Smooth muscle cell (in vitro differentiated cells): ENCODE data around the gene DLST. TPM values are rescaled to one million over a fixed set of nuclear protein-coding genes. Genes with fewer than 3 reads are reported as not detected.

Experiments used
- DNase-seq: peaks from one replicate; lab custom pipeline; 2025; ENCODE audit not compliant: unreplicated experiment; lab: John Stamatoyannopoulos, UW
- H2AFZ ChIP-seq: fragments of 200-600 bp; sonication (generic); 2 replicates; pipeline ENCODE4 v1.6.0; 2016; ENCODE audit warnings: antibody characterized with exemption, low read depth, mild to moderate bottlenecking
- H3F3A ChIP-seq: fragments of 200-600 bp; sonication (generic); 2 replicates; pipeline ENCODE4 v1.6.0; 2017; ENCODE audit warnings: antibody characterized with exemption, low read depth
- H3K27ac ChIP-seq: fragments of 200-600 bp; sonication (generic); 2 replicates; pipeline ENCODE4 v1.5.1; 2016; ENCODE audit warnings: low read depth, mild to moderate bottlenecking
- H3K27me3 ChIP-seq: fragments of 200-600 bp; sonication (generic); 2 replicates; pipeline ENCODE4 v1.6.1; 2016; ENCODE audit warnings: low read depth, mild to moderate bottlenecking
- H3K36me3 ChIP-seq: fragments of 200-600 bp; sonication (generic); 2 replicates; pipeline ENCODE4 v1.5.1; 2016; ENCODE audit warnings: low read depth
- H3K4me1 ChIP-seq: fragments of 200-600 bp; sonication (generic); 2 replicates; pipeline ENCODE4 v1.5.1; 2016; ENCODE audit warnings: low read depth
- H3K4me2 ChIP-seq: fragments of 200-600 bp; sonication (generic); 2 replicates; pipeline ENCODE4 v1.6.0; 2016; ENCODE audit warnings: mild to moderate bottlenecking
- H3K4me3 ChIP-seq: fragments of 200-600 bp; sonication (generic); 2 replicates; pipeline ENCODE4 v1.5.1; 2016; ENCODE audit warnings: mild to moderate bottlenecking
- H3K79me2 ChIP-seq: fragments of 200-600 bp; sonication (generic); 2 replicates; pipeline ENCODE4 v1.6.0; 2016; ENCODE audit warnings: low read depth, mild to moderate bottlenecking
- H3K9ac ChIP-seq: fragments of 200-600 bp; sonication (generic); 2 replicates; pipeline ENCODE4 v1.6.0; 2016; ENCODE audit warnings: low read depth
- H3K9me3 ChIP-seq: fragments of 200-600 bp; sonication (generic); replicated peaks from 2 replicates; pipeline ENCODE4 v1.5.1; 2016; ENCODE audit warnings: low read depth
- H4K20me1 ChIP-seq: fragments of 200-600 bp; sonication (generic); 2 replicates; pipeline ENCODE4 v1.6.0; 2016; ENCODE audit warnings: low read depth
- CTCF ChIP-seq: fragments of 200-600 bp; sonication (generic); IDR thresholded peaks from 2 replicates; pipeline ENCODE4 v1.5.1; 2017; ENCODE audit warnings: borderline replicate concordance, mild to moderate bottlenecking, antibody characterized with exemption; ENCODE audit not compliant: insufficient read depth, poor library complexity, severe bottlenecking
- WGBS: methylation state at CpG from one replicate; pipeline ENCODE4 v1.1.7; 2016; ENCODE audit warnings: low lambda C conversion rate; 5-methylcytosine and 5-hydroxymethylcytosine counted together
- polyA plus RNA-seq: library from polyadenylated mRNA; unstranded; fragments of >200 nt; fragmentation: Nextera tagmentation; extraction: Ambion mirVana; gene quantifications from 2 replicates; pipeline ENCODE4 v1.2.1, GENCODE V29; 2016
- total RNA-seq: library from RNA; depleted of rRNA; stranded (reverse); fragments of >200 nt; gene quantifications from 2 replicates; pipeline ENCODE4 v1.2.3, GENCODE V29; 2014

Gene DLST
- total and polyA plus RNA-seq, 2 experiments from 2014 or later, result 4.9 to 46.9 TPM

GRCh38 chr14:74915826-74916225 lies 34.1 kb downstream of the DLST start:
- 65% methylated on average over 7 of the region's 7 CpGs for WGBS
- Histone ChIP-seq H3K27me3 (no peaks in the 10 kb centered on the region), H3K4me3 (no peak overlapping the region), H3K9me3 (no peaks in the 10 kb centered on the region), H3K4me1 (no peaks in the 10 kb centered on the region), H4K20me1 (no peaks in the 10 kb centered on the region), H3K9ac (no peak overlapping the region), H3K27ac (no peak overlapping the region), H3K36me3 (no peaks in the 10 kb centered on the region), H2AFZ (no peak overlapping the region), H3K79me2 (no peaks in the 10 kb centered on the region), H3F3A (no peaks in the 10 kb centered on the region), H3K4me2 (no peak overlapping the region)
- TF ChIP-seq CTCF, result no peak
- DNase-seq, result no peak

- Histone ChIP-seq H4K20me1 (no peaks in the 10 kb centered on the region), H3K27me3 (no peaks in the 10 kb centered on the region), H3K9ac (no peak overlapping the region), H3K79me2 (no peaks in the 10 kb centered on the region), H3K4me3 (no peak overlapping the region), H3K4me2 (no peak overlapping the region), H3K9me3 (no peaks in the 10 kb centered on the region), H2AFZ (no peak overlapping the region), H3F3A (no peaks in the 10 kb centered on the region), H3K27ac (no peak overlapping the region), H3K36me3 (no peaks in the 10 kb centered on the region), H3K4me1 (no peaks in the 10 kb centered on the region)
- TF ChIP-seq CTCF, result no peak
- 97% methylated on average over 5 of the region's 5 CpGs for WGBS
- DNase-seq, result no peak
These were observed 35.4 kb downstream of the DLST start for GRCh38 chr14:74917178-74917543.

GRCh38 chr14:74917646-74918081 lies 35.9 kb downstream of the DLST start:
- no peaks in the 10 kb centered on the region for H3F3A ChIP-seq
- H4K20me1 ChIP-seq, result no peaks in the 10 kb centered on the region
- H3K9ac ChIP-seq, result no peak overlapping the region
- no peaks in the 10 kb centered on the region for H3K9me3 ChIP-seq
- DNase-seq, result no peak
- no peak overlapping the region for H3K27ac ChIP-seq
- no peak overlapping the region for H2AFZ ChIP-seq
- no peak overlapping the region for H3K4me2 ChIP-seq
- WGBS, result 93% methylated on average over 13 of the region's 13 CpGs
- no peak overlapping the region for H3K4me3 ChIP-seq
- TF ChIP-seq CTCF, result no peak
- H3K79me2 ChIP-seq, result no peaks in the 10 kb centered on the region
- no peaks in the 10 kb centered on the region for H3K36me3 ChIP-seq
- peaks cover 3% of the 10 kb centered on the region for H3K27me3 ChIP-seq
- H3K4me1 ChIP-seq, result no peaks in the 10 kb centered on the region

- H3F3A ChIP-seq, result no peaks in the 10 kb centered on the region
- peaks cover 7% of the 10 kb centered on the region for H3K27me3 ChIP-seq
- no peak overlapping the region for H3K4me3 ChIP-seq
- no peak overlapping the region for H3K4me2 ChIP-seq
- DNase-seq, result no peak
- 96% methylated on average over 9 of the region's 9 CpGs for WGBS
- no peak overlapping the region for H2AFZ ChIP-seq
- no peaks in the 10 kb centered on the region for H4K20me1 ChIP-seq
- H3K36me3 ChIP-seq, result no peaks in the 10 kb centered on the region
- no peak for TF ChIP-seq CTCF
- H3K79me2 ChIP-seq, result no peaks in the 10 kb centered on the region
- H3K9me3 ChIP-seq, result no peaks in the 10 kb centered on the region
- H3K4me1 ChIP-seq, result no peaks in the 10 kb centered on the region
- no peak overlapping the region for H3K9ac ChIP-seq
- H3K27ac ChIP-seq, result no peak overlapping the region
These were observed 36.7 kb downstream of the DLST start for GRCh38 chr14:74918380-74918779.
